ENCODE results near the gene PSMD1. TPM values are rescaled to one million over a fixed set of nuclear protein-coding genes. Genes with fewer than 3 reads are reported as not detected.

PSMD1 gene
- polyA plus RNA-seq, 1 donor from 2014 or later, result 83.8 TPM

GRCh38 chr2:231204581-231204980, 147.9 kb downstream of the PSMD1 start:
- H3K9me3 ChIP-seq (ENCODE audit: low read length), result no peaks in the 10 kb centered on the region
- H3K27ac ChIP-seq (ENCODE audit: low read length), result no peak overlapping the region
- H4K20me1 ChIP-seq (ENCODE audit: insufficient read depth), result no peaks in the 10 kb centered on the region
- no peaks in the 10 kb centered on the region for H3K36me3 ChIP-seq (ENCODE audit: insufficient read depth, low read length)
- no peaks in the 10 kb centered on the region for H3F3A ChIP-seq (ENCODE audit: insufficient read depth, low read length, poor library complexity, severe bottlenecking)
- H2AFZ ChIP-seq (ENCODE audit: low read depth, low read length), result no peak overlapping the region
- peaks cover 4% of the 10 kb centered on the region for H3K79me2 ChIP-seq (replicated peaks; ENCODE audit: insufficient read depth, low read length)
- no peaks in the 10 kb centered on the region for H3K27me3 ChIP-seq (ENCODE audit: insufficient read depth, low read depth, low read length)
- no peak overlapping the region for H3K9ac ChIP-seq (ENCODE audit: low read length)
- TF ChIP-seq REST (IDR thresholded peaks at IDR 0.05; ENCODE audit: borderline replicate concordance) (no peak), EP300 (conservative IDR thresholded peaks at IDR 0.05; ENCODE audit: poor library complexity, severe bottlenecking) (no peak), MXI1 (conservative IDR thresholded peaks at IDR 0.05; ENCODE audit: poor library complexity, severe bottlenecking) (no peak), TAF1 (IDR thresholded peaks at IDR 0.05; ENCODE audit: low read depth) (no peak), EZH2 (IDR thresholded peaks at IDR 0.05; ENCODE audit: borderline replicate concordance, insufficient read depth, low read length, poor library complexity, severe bottlenecking) (no peak), POLR2AphosphoS5 (IDR thresholded peaks at IDR 0.05) (no peak), SMC3 (conservative IDR thresholded peaks at IDR 0.05; ENCODE audit: poor library complexity) (no peak), CTCF (IDR thresholded peaks at IDR 0.05; ENCODE audit: poor library complexity, severe bottlenecking) (no peak), RAD21 (conservative IDR thresholded peaks at IDR 0.05) (no peak)
- no peak overlapping the region for H3K4me3 ChIP-seq (ENCODE audit: low read length)
- no peaks in the 10 kb centered on the region for H3K9me2 ChIP-seq (ENCODE audit: insufficient read depth, low read length)
- no peak overlapping the region for H3K4me2 ChIP-seq (ENCODE audit: low read length)

- H3K9me3 ChIP-seq (ENCODE audit: low read length), result no peaks in the 10 kb centered on the region
- H3F3A ChIP-seq (ENCODE audit: insufficient read depth, low read length, poor library complexity, severe bottlenecking), result no peaks in the 10 kb centered on the region
- no peak overlapping the region for H3K9ac ChIP-seq (ENCODE audit: low read length)
- TF ChIP-seq EP300 (conservative IDR thresholded peaks at IDR 0.05; ENCODE audit: poor library complexity, severe bottlenecking) (no peak), POLR2AphosphoS5 (IDR thresholded peaks at IDR 0.05) (no peak), RAD21 (conservative IDR thresholded peaks at IDR 0.05) (no peak), MXI1 (conservative IDR thresholded peaks at IDR 0.05; ENCODE audit: poor library complexity, severe bottlenecking) (no peak), TAF1 (IDR thresholded peaks at IDR 0.05; ENCODE audit: low read depth) (no peak)
- H4K20me1 ChIP-seq (ENCODE audit: insufficient read depth), result no peaks in the 10 kb centered on the region
- H3K27ac ChIP-seq (ENCODE audit: low read length), result no peak overlapping the region
- H2AFZ ChIP-seq (ENCODE audit: low read depth, low read length), result no peak overlapping the region
- H3K36me3 ChIP-seq (ENCODE audit: insufficient read depth, low read length), result no peaks in the 10 kb centered on the region
- H3K79me2 ChIP-seq (replicated peaks; ENCODE audit: insufficient read depth, low read length), result no peaks in the 10 kb centered on the region
- H3K27me3 ChIP-seq (ENCODE audit: insufficient read depth, low read depth, low read length), result no peaks in the 10 kb centered on the region
- H3K4me2 ChIP-seq (ENCODE audit: low read length), result no peak overlapping the region
- no peak overlapping the region for H3K4me3 ChIP-seq (ENCODE audit: low read length)
- H3K9me2 ChIP-seq (ENCODE audit: insufficient read depth, low read length), result no peaks in the 10 kb centered on the region
Measured at GRCh38 chr2:231207734-231208133, 151.1 kb downstream of the PSMD1 start.
